ENCODE measurements around the gene WHRN. TPM values are rescaled to one million over a fixed set of nuclear protein-coding genes. Genes with fewer than 3 reads are reported as not detected.

The WHRN gene
- total and polyA plus RNA-seq, 2 experiments from 2014 or later = 8.3 to 8.9 TPM

- DNase-seq (ENCODE audit: low spot score) = no peak
- ATAC-seq = no peak
- Mint-ChIP-seq H3K9me3 (no peaks in the 10 kb centered on the region), H3K4me3 (no peak overlapping the region), H3K27me3 (ENCODE audit: insufficient read depth, low read depth, poor library complexity) (no peaks in the 10 kb centered on the region), H3K27ac (no peak overlapping the region), H3K36me3 (ENCODE audit: low read depth) (no peaks in the 10 kb centered on the region), H3K4me1 (peaks cover 12% of the 10 kb centered on the region)
- no peak for TF ChIP-seq ZNF331 (CRISPR knock-in tag; IDR thresholded peaks at IDR 0.05; ENCODE audit: low read depth)
- no peak for TF ChIP-seq CTCF (conservative IDR thresholded peaks at IDR 0.05; ENCODE audit: low read depth in 2 of 2)
- TF ChIP-seq REST (IDR thresholded peaks at IDR 0.05; ENCODE audit: unreplicated experiment) = no peak
- no peak for TF ChIP-seq ETS1 (IDR thresholded peaks at IDR 0.05)
- no peak for TF ChIP-seq ZNF114 (CRISPR knock-in tag; IDR thresholded peaks at IDR 0.05)
- TF ChIP-seq CREB1 (CRISPR knock-in tag; IDR thresholded peaks at IDR 0.05; ENCODE audit: low read depth) = no peak
- Histone ChIP-seq H3F3A (replicated peaks; ENCODE audit: low read depth) (no peaks in the 10 kb centered on the region), H3K36me3 (ENCODE audit: insufficient read depth) (no peaks in the 10 kb centered on the region), H3K27me3 (ENCODE audit: insufficient read depth) (no peaks in the 10 kb centered on the region), H3K79me2 (replicated peaks; ENCODE audit: insufficient read depth) (no peaks in the 10 kb centered on the region), H4K20me1 (replicated peaks; ENCODE audit: insufficient read depth) (no peaks in the 10 kb centered on the region), H3K9me2 (ENCODE audit: insufficient read depth) (no peaks in the 10 kb centered on the region), H3K27ac (ENCODE audit: low read depth) (no peak overlapping the region), H3K4me1 (ENCODE audit: insufficient read depth) (peaks cover 20% of the 10 kb centered on the region), H2AFZ (no peak overlapping the region), H3K4me2 (no peak overlapping the region), H3K4me3 (no peak overlapping the region)
Measured at GRCh38 chr9:114450181-114450580, 55.1 kb downstream of the WHRN start.

GRCh38 chr9:114449236-114449635 is 56.0 kb downstream of the WHRN start:
- Mint-ChIP-seq H3K4me1 (peaks cover 12% of the 10 kb centered on the region), H3K27me3 (ENCODE audit: insufficient read depth, low read depth, poor library complexity) (no peaks in the 10 kb centered on the region), H3K4me3 (no peak overlapping the region), H3K36me3 (ENCODE audit: low read depth) (no peaks in the 10 kb centered on the region), H3K27ac (no peak overlapping the region), H3K9me3 (no peaks in the 10 kb centered on the region)
- H3K36me3 ChIP-seq (ENCODE audit: insufficient read depth) = no peaks in the 10 kb centered on the region
- H3K27ac ChIP-seq (ENCODE audit: low read depth) = no peak overlapping the region
- no peak overlapping the region for H3K4me2 ChIP-seq
- no peaks in the 10 kb centered on the region for H4K20me1 ChIP-seq (replicated peaks; ENCODE audit: insufficient read depth)
- H3K27me3 ChIP-seq (ENCODE audit: insufficient read depth) = no peaks in the 10 kb centered on the region
- no peaks in the 10 kb centered on the region for H3K79me2 ChIP-seq (replicated peaks; ENCODE audit: insufficient read depth)
- H3K9me2 ChIP-seq (ENCODE audit: insufficient read depth) = no peaks in the 10 kb centered on the region
- no peaks in the 10 kb centered on the region for H3F3A ChIP-seq (replicated peaks; ENCODE audit: low read depth)
- DNase-seq (ENCODE audit: low spot score) (no peak), ATAC-seq (no peak)
- peaks cover 20% of the 10 kb centered on the region for H3K4me1 ChIP-seq (ENCODE audit: insufficient read depth)
- TF ChIP-seq REST (IDR thresholded peaks at IDR 0.05; ENCODE audit: unreplicated experiment) = no peak
- TF ChIP-seq ZNF114 (CRISPR knock-in tag; IDR thresholded peaks at IDR 0.05) = no peak
- no peak for TF ChIP-seq ETS1 (IDR thresholded peaks at IDR 0.05)
- TF ChIP-seq CTCF (conservative IDR thresholded peaks at IDR 0.05; ENCODE audit: low read depth in 2 of 2) = no peak
- H2AFZ ChIP-seq = no peak overlapping the region
- no peak overlapping the region for H3K4me3 ChIP-seq

All from GM23338 (cell line).